ENCODE data around the gene ANKS3. TPM values are rescaled to one million over a fixed set of nuclear protein-coding genes. Genes with fewer than 3 reads are reported as not detected.

Gene ANKS3
- total RNA-seq, 1 experiment from 2014 or later = 22.6 TPM

GRCh38 chr16:4760221-4760910 is 26.3 kb upstream of the ANKS3 start:
- no peaks in the 10 kb centered on the region for H3K27me3 ChIP-seq (ENCODE audit: low read length)
- no peak for ATAC-seq
- H3K27ac ChIP-seq (ENCODE audit: low read length) = no peak overlapping the region
- H3K4me2 ChIP-seq (ENCODE audit: low read length) = no peak overlapping the region
- TF ChIP-seq EZH2phosphoT487 (IDR thresholded peaks at IDR 0.05; ENCODE audit: borderline replicate concordance, low read length) (no peak), CTCF (conservative IDR thresholded peaks at IDR 0.05; ENCODE audit: low read depth, low read length) (no peak), EZH2 (IDR thresholded peaks at IDR 0.05; ENCODE audit: low read length, unreplicated experiment) (no peak)
- H3K9ac ChIP-seq (ENCODE audit: low read length) = no peak overlapping the region
- POLR2A ChIA-PET (ENCODE audit: unreplicated experiment) = no interaction called here
- DNase-seq = no peak
- peaks cover 13% of the 10 kb centered on the region for H3K36me3 ChIP-seq (ENCODE audit: low read depth, low read length)
- no TSS peak for BruUV-seq (replicated peaks)
- peaks cover 4% of the 10 kb centered on the region; the same call in 1 of the 2 replicates for H3K79me2 ChIP-seq (ENCODE audit: low read length)
- CTCF ChIA-PET = no interaction called here
- no peaks in the 10 kb centered on the region for H3F3A ChIP-seq (ENCODE audit: low read length, unreplicated experiment)
- H2AFZ ChIP-seq (ENCODE audit: low read length) = no peak overlapping the region
- no peaks in the 10 kb centered on the region for H3K9me2 ChIP-seq (replicated peaks; ENCODE audit: low read length)
- no peaks in the 10 kb centered on the region for H4K20me1 ChIP-seq (ENCODE audit: low read length)
- intact Hi-C loops (cut with micrococcal nuclease) = no loop called here
- H3K4me3 ChIP-seq (ENCODE audit: low read length) = no peak overlapping the region
- H3K9me3 ChIP-seq (ENCODE audit: low read length) = no peaks in the 10 kb centered on the region
- H3K4me1 ChIP-seq (ENCODE audit: insufficient read depth, low read length) = no peaks in the 10 kb centered on the region

- intact Hi-C loops (cut with micrococcal nuclease) = no loop called here
- H3K27ac ChIP-seq (ENCODE audit: low read length) = no peak overlapping the region
- POLR2A ChIA-PET (ENCODE audit: unreplicated experiment) = no interaction called here
- H3K9me3 ChIP-seq (ENCODE audit: low read length) = no peaks in the 10 kb centered on the region
- no TSS peak for BruUV-seq (replicated peaks)
- no peak overlapping the region for H3K9ac ChIP-seq (ENCODE audit: low read length)
- ATAC-seq = no peak
- H3K4me2 ChIP-seq (ENCODE audit: low read length) = no peak overlapping the region
- no peaks in the 10 kb centered on the region for H3K27me3 ChIP-seq (ENCODE audit: low read length)
- CTCF ChIA-PET = no interaction called here
- no peak overlapping the region for H3K4me3 ChIP-seq (ENCODE audit: low read length)
- H4K20me1 ChIP-seq (ENCODE audit: low read length) = no peaks in the 10 kb centered on the region
- no peak for DNase-seq
- H3K36me3 ChIP-seq (ENCODE audit: low read depth, low read length) = peaks cover 13% of the 10 kb centered on the region
- H3F3A ChIP-seq (ENCODE audit: low read length, unreplicated experiment) = no peaks in the 10 kb centered on the region
- TF ChIP-seq EZH2 (IDR thresholded peaks at IDR 0.05; ENCODE audit: low read length, unreplicated experiment) = no peak
- TF ChIP-seq CTCF (conservative IDR thresholded peaks at IDR 0.05; ENCODE audit: low read depth, low read length) = no peak
- H3K79me2 ChIP-seq (ENCODE audit: low read length) = no peaks in the 10 kb centered on the region
- H2AFZ ChIP-seq (ENCODE audit: low read length) = no peak overlapping the region
- H3K9me2 ChIP-seq (replicated peaks; ENCODE audit: low read length) = no peaks in the 10 kb centered on the region
- no peaks in the 10 kb centered on the region for H3K4me1 ChIP-seq (ENCODE audit: insufficient read depth, low read length)
Measured at GRCh38 chr16:4755687-4756086, 21.6 kb upstream of the ANKS3 start.

- ChIA-PET POLR2A (ENCODE audit: unreplicated experiment) (no interaction called here), CTCF (no interaction called here)
- Histone ChIP-seq H3K9me2 (replicated peaks; ENCODE audit: low read length) (no peaks in the 10 kb centered on the region), H3K9ac (ENCODE audit: low read length) (no peak overlapping the region), H3K27me3 (ENCODE audit: low read length) (no peaks in the 10 kb centered on the region), H3K36me3 (ENCODE audit: low read depth, low read length) (peaks cover 13% of the 10 kb centered on the region), H3K4me1 (ENCODE audit: insufficient read depth, low read length) (no peaks in the 10 kb centered on the region), H3K9me3 (ENCODE audit: low read length) (no peaks in the 10 kb centered on the region), H3K4me2 (ENCODE audit: low read length) (no peak overlapping the region), H3K79me2 (ENCODE audit: low read length) (no peaks in the 10 kb centered on the region), H3F3A (ENCODE audit: low read length, unreplicated experiment) (no peaks in the 10 kb centered on the region), H2AFZ (ENCODE audit: low read length) (no peak overlapping the region), H3K27ac (ENCODE audit: low read length) (no peak overlapping the region), H3K4me3 (ENCODE audit: low read length) (no peak overlapping the region), H4K20me1 (ENCODE audit: low read length) (no peaks in the 10 kb centered on the region)
- ATAC-seq (no peak), DNase-seq (no peak)
- no peak for TF ChIP-seq EZH2phosphoT487 (IDR thresholded peaks at IDR 0.05; ENCODE audit: borderline replicate concordance, low read length)
- no peak for TF ChIP-seq EZH2 (IDR thresholded peaks at IDR 0.05; ENCODE audit: low read length, unreplicated experiment)
- no peak for TF ChIP-seq CTCF (conservative IDR thresholded peaks at IDR 0.05; ENCODE audit: low read depth, low read length)
- BruUV-seq (replicated peaks) = no TSS peak
- intact Hi-C loops (cut with micrococcal nuclease) = no loop called here
Measured at GRCh38 chr16:4754865-4755264, 20.8 kb upstream of the ANKS3 start.

All from PC-3 (cell line).